Liver (tissue), 3 donors: ENCODE data around the gene TAF5L.

Experiments used
- FOXA1 ChIP-seq: IDR thresholded peaks from 2 replicates; pipeline ENCODE4 v1.6.1; 2016; ENCODE audit warnings: antibody characterized with exemption
- GABPA ChIP-seq, 2 donors: IDR thresholded peaks in 1 of 2; conservative IDR thresholded peaks in 1 of 2; 2 replicates each; pipeline ENCODE4 v1.6.1; 2016; ENCODE audit warnings: antibody characterized with exemption in 2 of 2, mild to moderate bottlenecking in 1 of 2, moderate library complexity in 1 of 2
- JUND ChIP-seq, 2 donors: IDR thresholded peaks; 2 replicates each; pipeline ENCODE4 v1.6.1; 2016; ENCODE audit warnings: antibody characterized with exemption in 2 of 2
- RXRA ChIP-seq, 2 donors: IDR thresholded peaks; 2 replicates each; pipeline ENCODE4 v1.6.1; 2017 to 2018; ENCODE audit warnings: antibody characterized with exemption in 2 of 2, mild to moderate bottlenecking in 1 of 2
- SP1 ChIP-seq: IDR thresholded peaks from 2 replicates; pipeline ENCODE4 v1.6.1; 2018; ENCODE audit warnings: antibody characterized with exemption, mild to moderate bottlenecking
- TAF1 ChIP-seq: conservative IDR thresholded peaks from 2 replicates; pipeline ENCODE4 v1.6.1; 2016; ENCODE audit warnings: antibody characterized with exemption, mild to moderate bottlenecking
- TF ChIP-seq, protein P1 (sequence below): fragments of 150-350 bp; IDR thresholded peaks from 2 replicates; pipeline ENCODE4 v1.5.1; 2017; ENCODE audit warnings: improper control_type of control experiment, low read depth, low read length; ENCODE audit not compliant: missing input control
- TF ChIP-seq, protein P2 (sequence below): IDR thresholded peaks from 2 replicates; pipeline ENCODE4 v1.6.1; 2016; ENCODE audit warnings: antibody characterized with exemption
- TF ChIP-seq, protein P3 (sequence below): IDR thresholded peaks from 2 replicates; pipeline ENCODE4 v1.6.1; 2016; ENCODE audit warnings: antibody characterized with exemption, mild to moderate bottlenecking
- donor health status: healthy.
- donor health status: healthy.

DNA sequence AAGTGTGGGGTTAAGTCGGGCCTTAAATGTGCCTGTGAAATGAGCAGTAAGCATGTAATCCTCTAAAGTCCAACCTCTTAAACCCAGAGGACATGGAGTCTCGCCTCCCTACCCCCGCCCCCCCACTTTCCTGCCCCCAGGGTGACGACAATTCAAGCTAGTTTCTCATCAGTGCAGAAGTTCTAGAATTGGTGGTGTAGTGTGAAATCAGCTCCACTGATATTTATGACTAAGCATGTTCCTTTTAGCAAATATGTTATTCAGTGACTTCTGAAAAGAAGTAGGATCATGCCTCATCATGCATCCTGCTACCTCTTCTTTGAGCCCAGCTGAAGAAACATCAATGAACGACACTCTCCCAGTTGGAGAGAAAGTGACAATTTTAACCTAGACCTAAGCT lies 64.8 kb downstream of the TAF5L start:
- TF ChIP-seq JUND (IDR thresholded peaks at IDR 0.05) (no peak), FOXA1 (no peak), SP1 (no peak), TAF1 (no peak), RXRA (IDR thresholded peaks at IDR 0.05) (no peak), GABPA (IDR thresholded peaks at IDR 0.05 in 1 of 2, conservative IDR thresholded peaks at IDR 0.05 in 1 of 2) (no peak)
- TF ChIP-seq, protein P1, sequence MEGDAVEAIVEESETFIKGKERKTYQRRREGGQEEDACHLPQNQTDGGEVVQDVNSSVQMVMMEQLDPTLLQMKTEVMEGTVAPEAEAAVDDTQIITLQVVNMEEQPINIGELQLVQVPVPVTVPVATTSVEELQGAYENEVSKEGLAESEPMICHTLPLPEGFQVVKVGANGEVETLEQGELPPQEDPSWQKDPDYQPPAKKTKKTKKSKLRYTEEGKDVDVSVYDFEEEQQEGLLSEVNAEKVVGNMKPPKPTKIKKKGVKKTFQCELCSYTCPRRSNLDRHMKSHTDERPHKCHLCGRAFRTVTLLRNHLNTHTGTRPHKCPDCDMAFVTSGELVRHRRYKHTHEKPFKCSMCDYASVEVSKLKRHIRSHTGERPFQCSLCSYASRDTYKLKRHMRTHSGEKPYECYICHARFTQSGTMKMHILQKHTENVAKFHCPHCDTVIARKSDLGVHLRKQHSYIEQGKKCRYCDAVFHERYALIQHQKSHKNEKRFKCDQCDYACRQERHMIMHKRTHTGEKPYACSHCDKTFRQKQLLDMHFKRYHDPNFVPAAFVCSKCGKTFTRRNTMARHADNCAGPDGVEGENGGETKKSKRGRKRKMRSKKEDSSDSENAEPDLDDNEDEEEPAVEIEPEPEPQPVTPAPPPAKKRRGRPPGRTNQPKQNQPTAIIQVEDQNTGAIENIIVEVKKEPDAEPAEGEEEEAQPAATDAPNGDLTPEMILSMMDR, result no peak
- TF ChIP-seq, protein P2, sequence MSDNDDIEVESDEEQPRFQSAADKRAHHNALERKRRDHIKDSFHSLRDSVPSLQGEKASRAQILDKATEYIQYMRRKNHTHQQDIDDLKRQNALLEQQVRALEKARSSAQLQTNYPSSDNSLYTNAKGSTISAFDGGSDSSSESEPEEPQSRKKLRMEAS, result no peak
- TF ChIP-seq, protein P3, sequence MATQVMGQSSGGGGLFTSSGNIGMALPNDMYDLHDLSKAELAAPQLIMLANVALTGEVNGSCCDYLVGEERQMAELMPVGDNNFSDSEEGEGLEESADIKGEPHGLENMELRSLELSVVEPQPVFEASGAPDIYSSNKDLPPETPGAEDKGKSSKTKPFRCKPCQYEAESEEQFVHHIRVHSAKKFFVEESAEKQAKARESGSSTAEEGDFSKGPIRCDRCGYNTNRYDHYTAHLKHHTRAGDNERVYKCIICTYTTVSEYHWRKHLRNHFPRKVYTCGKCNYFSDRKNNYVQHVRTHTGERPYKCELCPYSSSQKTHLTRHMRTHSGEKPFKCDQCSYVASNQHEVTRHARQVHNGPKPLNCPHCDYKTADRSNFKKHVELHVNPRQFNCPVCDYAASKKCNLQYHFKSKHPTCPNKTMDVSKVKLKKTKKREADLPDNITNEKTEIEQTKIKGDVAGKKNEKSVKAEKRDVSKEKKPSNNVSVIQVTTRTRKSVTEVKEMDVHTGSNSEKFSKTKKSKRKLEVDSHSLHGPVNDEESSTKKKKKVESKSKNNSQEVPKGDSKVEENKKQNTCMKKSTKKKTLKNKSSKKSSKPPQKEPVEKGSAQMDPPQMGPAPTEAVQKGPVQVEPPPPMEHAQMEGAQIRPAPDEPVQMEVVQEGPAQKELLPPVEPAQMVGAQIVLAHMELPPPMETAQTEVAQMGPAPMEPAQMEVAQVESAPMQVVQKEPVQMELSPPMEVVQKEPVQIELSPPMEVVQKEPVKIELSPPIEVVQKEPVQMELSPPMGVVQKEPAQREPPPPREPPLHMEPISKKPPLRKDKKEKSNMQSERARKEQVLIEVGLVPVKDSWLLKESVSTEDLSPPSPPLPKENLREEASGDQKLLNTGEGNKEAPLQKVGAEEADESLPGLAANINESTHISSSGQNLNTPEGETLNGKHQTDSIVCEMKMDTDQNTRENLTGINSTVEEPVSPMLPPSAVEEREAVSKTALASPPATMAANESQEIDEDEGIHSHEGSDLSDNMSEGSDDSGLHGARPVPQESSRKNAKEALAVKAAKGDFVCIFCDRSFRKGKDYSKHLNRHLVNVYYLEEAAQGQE, result no peak
